RPMI7951 (cell line): ENCODE measurements around the gene CDSN. TPM values are rescaled to one million over a fixed set of nuclear protein-coding genes. Genes with fewer than 3 reads are reported as not detected.
"Not testable (repeated sequence)": the region's sequence is repeated elsewhere in the genome, so short reads cannot be mapped to it uniquely, and the experiment has no call there.

Source experiments
- DNase-seq: peaks from one replicate; pipeline ENCODE4 v3.0.0-alpha.2; 2012; ENCODE audit warnings: low read depth
- total RNA-seq: library from RNA; depleted of rRNA; stranded (reverse); fragments of >200 nt; shearing (Covaris generic); gene quantifications from 2 replicates; pipeline ENCODE4 v1.2.3, GENCODE V29; 2014; rRNA removed

Gene CDSN
- not detected in 2 replicates for total RNA-seq

GRCh38 chr6:31120151-31120915 lies at the start of gene CDSN:
CDSN (minus strand) TSS chr6:31120446; CDS start chr6:31120419, 27 bp downstream.
- DNase-seq: no peak

- DNase-seq: no peak
These were observed 49.0 kb upstream of the CDSN start for GRCh38 chr6:31169123-31169857.

- no peak for DNase-seq
These were observed 48.4 kb upstream of the CDSN start for GRCh38 chr6:31168606-31169005.

GRCh38 chr6:31165986-31166385 lies 45.7 kb upstream of the CDSN start:
- DNase-seq: no peak

- DNase-seq: not testable (repeated sequence)
These were observed 45.0 kb upstream of the CDSN start for GRCh38 chr6:31165064-31165832.

- not testable (repeated sequence) for DNase-seq
These were observed 44.3 kb upstream of the CDSN start for GRCh38 chr6:31164475-31165063.

DNA sequence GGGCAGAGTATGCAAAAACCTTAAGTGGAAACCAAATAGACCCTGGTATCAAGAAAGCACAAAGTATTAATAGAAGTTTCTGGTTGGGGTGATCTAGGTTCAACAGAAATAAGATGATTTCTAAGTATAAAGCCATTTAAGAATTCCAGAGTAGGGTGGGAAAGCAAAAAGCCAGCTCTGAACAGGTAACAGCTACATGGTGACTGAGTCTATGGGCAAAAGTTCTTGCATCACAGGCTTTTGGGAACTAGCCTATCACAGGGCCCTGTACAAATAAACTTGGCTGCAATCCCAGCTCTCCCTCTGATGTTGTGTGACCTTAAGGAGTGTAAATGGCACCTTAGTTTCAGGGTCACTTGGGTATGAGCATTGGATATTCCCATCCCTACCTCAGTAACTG lies 43.7 kb upstream of the CDSN start:
- no peak for DNase-seq

DNA sequence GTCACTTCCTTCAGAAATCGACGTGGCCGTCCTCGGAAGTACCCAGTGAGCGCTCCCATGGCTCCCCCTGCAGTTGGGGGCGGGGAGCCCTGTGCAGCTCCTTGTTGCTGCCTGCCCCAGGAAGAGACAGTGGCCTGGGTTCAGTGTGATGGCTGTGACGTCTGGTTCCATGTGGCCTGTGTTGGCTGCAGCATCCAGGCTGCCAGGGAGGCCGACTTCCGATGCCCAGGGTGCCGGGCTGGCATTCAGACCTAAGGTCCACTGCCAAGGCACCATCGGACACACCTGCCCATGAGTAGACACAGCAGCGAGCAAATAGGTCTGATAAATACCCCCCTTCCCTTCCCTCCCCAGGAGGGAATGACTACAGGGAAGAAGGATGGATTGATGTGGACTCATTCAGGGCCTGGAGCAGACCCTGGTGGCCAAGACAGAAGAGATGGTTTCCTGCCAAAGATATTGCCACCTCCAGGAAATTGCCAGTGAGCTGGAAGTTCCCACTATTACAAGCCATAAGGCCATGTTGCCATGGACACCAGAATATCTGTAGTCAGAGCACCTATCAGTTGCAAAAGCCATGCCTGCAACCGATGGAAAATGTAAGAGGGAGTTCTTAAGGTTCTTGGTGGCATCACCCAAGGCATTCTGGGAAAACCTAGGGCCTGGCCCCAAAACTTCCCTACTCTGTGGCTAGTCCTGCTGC lies 42.4 kb upstream of the CDSN start:
- DNase-seq: no peak

GRCh38 chr6:31161216-31162126 lies 41.2 kb upstream of the CDSN start:
- DNase-seq: no peak

- DNase-seq: peak; percentile 32
These were observed 38.9 kb upstream of the CDSN start for GRCh38 chr6:31158863-31159855.

- DNase-seq: peak; percentile 99
These were observed 38.1 kb upstream of the CDSN start, which contains the start of gene TCF19 for GRCh38 chr6:31158140-31158862. TCF19 (plus strand) TSS chr6:31158589; CDS start chr6:31159470, 881 bp downstream.

- DNase-seq: no peak
These were observed 37.4 kb upstream of the CDSN start, which contains the start of gene CCHCR1 for GRCh38 chr6:31157513-31158139. CCHCR1 (minus strand) TSS chr6:31157802; CDS start chr6:31157600, 202 bp downstream.

GRCh38 chr6:31156641-31157040 lies 36.4 kb upstream of the CDSN start:
- no peak for DNase-seq

- no peak for DNase-seq
These were observed 34.2 kb upstream of the CDSN start for GRCh38 chr6:31154436-31154835.

DNA sequence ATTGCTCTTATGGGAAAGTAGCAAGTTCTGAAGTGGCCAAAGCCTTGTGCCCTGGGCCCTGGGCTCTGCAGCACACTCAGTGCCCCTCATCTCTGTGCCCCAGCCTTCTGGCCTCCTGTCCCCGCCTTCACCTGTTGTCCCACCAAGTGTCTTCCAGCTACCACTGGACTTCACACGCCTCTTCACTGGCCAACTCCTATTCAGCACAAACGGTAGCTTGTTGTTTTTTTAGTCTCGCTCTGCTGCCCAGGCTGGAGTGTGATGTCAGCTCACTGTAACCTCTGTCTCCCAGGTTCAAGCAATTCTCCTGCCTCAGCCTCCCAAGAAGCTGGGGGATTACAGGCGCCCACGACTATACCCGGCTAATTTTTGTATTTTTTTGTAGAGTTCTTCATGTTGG lies 32.5 kb upstream of the CDSN start:
- no peak for DNase-seq

DNA sequence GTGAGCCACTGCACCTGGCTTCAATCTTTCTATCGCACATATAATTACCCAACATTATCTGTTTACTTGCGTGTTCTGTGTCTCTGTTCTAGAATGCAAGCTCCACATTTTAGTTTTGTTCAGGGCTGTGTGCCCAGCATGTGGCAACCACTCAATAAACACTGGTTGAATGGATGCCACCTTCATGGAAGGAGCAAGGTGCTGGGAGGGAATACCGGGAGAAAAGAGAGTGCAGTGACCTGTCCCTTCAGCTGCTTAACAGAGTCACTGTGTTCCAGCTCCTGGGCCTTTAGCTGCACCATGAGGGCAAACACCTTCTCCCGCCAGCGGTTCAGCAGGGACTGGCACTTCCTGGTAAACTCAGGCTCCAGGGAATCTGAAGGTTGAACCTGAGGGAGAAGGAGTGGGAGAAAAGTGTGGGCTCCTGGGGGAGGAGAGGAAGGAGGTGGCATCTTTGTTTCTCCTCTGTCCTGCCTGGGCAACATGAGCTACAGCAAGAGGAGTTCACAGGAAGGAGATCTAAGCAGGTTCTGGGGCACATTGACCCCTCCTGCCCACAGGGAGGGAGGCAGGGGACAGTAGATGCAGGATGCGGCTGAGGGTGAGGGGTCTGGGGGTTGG lies 29.7 kb upstream of the CDSN start:
- DNase-seq: no peak

DNA sequence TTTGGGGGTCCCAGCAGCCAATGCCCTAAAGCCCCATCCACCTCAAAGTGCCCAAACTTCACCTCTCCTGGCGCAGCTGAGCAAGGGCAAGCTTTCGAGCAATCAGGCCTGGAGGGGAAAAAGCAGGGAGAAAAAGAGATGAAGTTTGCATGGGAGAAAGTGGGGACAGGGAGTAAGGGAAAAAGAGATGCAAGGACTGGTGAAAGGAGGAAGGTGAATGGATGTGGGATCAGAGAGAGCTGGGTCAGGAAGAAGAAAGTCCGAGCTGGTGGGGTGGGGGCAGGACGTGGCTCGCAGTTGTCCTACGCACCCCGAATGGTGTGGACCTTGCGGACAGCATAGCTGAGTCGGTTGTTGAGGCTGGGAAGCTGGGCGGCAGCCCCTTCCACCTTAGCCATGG lies 25.1 kb upstream of the CDSN start:
- no peak for DNase-seq
